ENCODE measurements around the gene SBF1. TPM values are rescaled to one million over a fixed set of nuclear protein-coding genes. Genes with fewer than 3 reads are reported as not detected.
"Not testable (repeated sequence)": the region's sequence is repeated elsewhere in the genome, so short reads cannot be mapped to it uniquely, and the experiment has no call there.

SBF1 gene
- total and polyA plus RNA-seq, 4 donors = 8.3 to 37.6 (median 16.4) TPM

- not testable (repeated sequence) for H3K9ac ChIP-seq (ENCODE audit: low read depth in 1 of 2, low read length in 2 of 2); H3K27me3 ChIP-seq (ENCODE audit: control insufficient read depth in 4 of 4, insufficient read depth in 4 of 4, low read length in 3 of 4); H3K9me3 ChIP-seq (ENCODE audit: control insufficient read depth in 4 of 4, low read length in 3 of 4); DNase-seq (ENCODE audit: low spot score); H3K4me3 ChIP-seq (ENCODE audit: low read depth in 1 of 3, low read length in 3 of 3); H3K27ac ChIP-seq (ENCODE audit: low read depth in 1 of 2, low read length in 2 of 2)
- WGBS = 65% methylated on average over 3 of the region's 4 CpGs
- H3K36me3 ChIP-seq (ENCODE audit: control insufficient read depth in 4 of 4, insufficient read depth in 3 of 4, low read depth in 1 of 4, low read length in 3 of 4) = peaks cover under 1 to 15% (median 10%) of the 10 kb centered on the region in 4 donors
- H3K4me1 ChIP-seq (ENCODE audit: control insufficient read depth in 4 of 4, insufficient read depth in 4 of 4, low read length in 3 of 4) = peaks cover 20 to 54% (median 45%) of the 10 kb centered on the region in 4 donors
Observed at GRCh38 chr22:50397371-50398060, 77.3 kb downstream of the SBF1 start.

GRCh38 chr22:50396751-50397370, 78.0 kb downstream of the SBF1 start:
- no peaks in the 10 kb centered on the region for H3K27me3 ChIP-seq (ENCODE audit: control insufficient read depth in 4 of 4, insufficient read depth in 4 of 4, low read length in 3 of 4)
- peaks cover 17 to 48% (median 42%) of the 10 kb centered on the region in 4 donors for H3K4me1 ChIP-seq (ENCODE audit: control insufficient read depth in 4 of 4, insufficient read depth in 4 of 4, low read length in 3 of 4)
- H3K9ac ChIP-seq (ENCODE audit: low read depth in 1 of 2, low read length in 2 of 2) = peak overlapping the region in 1 of 2 donors; percentile 29
- no peak overlapping the region for H3K27ac ChIP-seq (ENCODE audit: low read depth in 1 of 2, low read length in 2 of 2)
- H3K4me3 ChIP-seq (ENCODE audit: low read depth in 1 of 3, low read length in 3 of 3) = no peak overlapping the region
- TF ChIP-seq HNF4A (conservative IDR thresholded peaks at IDR 0.05) = peak; percentile 78 to 83
- no peak for TF ChIP-seq ATF3 (IDR thresholded peaks at IDR 0.05)
- no peak for TF ChIP-seq YY1 (IDR thresholded peaks at IDR 0.05)
- no peak for TF ChIP-seq EGR1 (IDR thresholded peaks at IDR 0.05; ENCODE audit: low read depth in 2 of 2)
- TF ChIP-seq RXRA (IDR thresholded peaks at IDR 0.05) = peak; percentile 32 to 73
- TF ChIP-seq SP1 (IDR thresholded peaks at IDR 0.05) = peak; percentile 70
- peak; percentile 91 for TF ChIP-seq FOXA2 (IDR thresholded peaks at IDR 0.05)
- TF ChIP-seq ZBTB33 (IDR thresholded peaks at IDR 0.05) = no peak
- no peak for TF ChIP-seq MAX (IDR thresholded peaks at IDR 0.05)
- TF ChIP-seq FOXA1 (IDR thresholded peaks at IDR 0.05) = peak; percentile 49
- no peak for TF ChIP-seq NR2F2 (IDR thresholded peaks at IDR 0.05)
- TF ChIP-seq TAF1 (conservative IDR thresholded peaks at IDR 0.05) = no peak
- peak in 1 of 2 donors; percentile 25 for TF ChIP-seq JUND (IDR thresholded peaks at IDR 0.05)
- TF ChIP-seq CTCF (IDR thresholded peaks at IDR 0.05; ENCODE audit: low read depth, low read length, missing input control) = no peak
- TF ChIP-seq HNF4G (IDR thresholded peaks at IDR 0.05) = peak; percentile 46
- no peak for TF ChIP-seq RAD21 (IDR thresholded peaks at IDR 0.05)
- TF ChIP-seq GABPA (IDR thresholded peaks at IDR 0.05 in 1 of 2, conservative IDR thresholded peaks at IDR 0.05 in 1 of 2) = no peak
- TF ChIP-seq REST (IDR thresholded peaks at IDR 0.05) = no peak
- H3K36me3 ChIP-seq (ENCODE audit: control insufficient read depth in 4 of 4, insufficient read depth in 3 of 4, low read depth in 1 of 4, low read length in 3 of 4) = peaks cover 1 to 17% (median 11%) of the 10 kb centered on the region in 4 donors
- no peaks in the 10 kb centered on the region for H3K9me3 ChIP-seq (ENCODE audit: control insufficient read depth in 4 of 4, low read length in 3 of 4)
- DNase-seq (ENCODE audit: low spot score) = no peak
- 25% methylated on average over 6 of the region's 6 CpGs for WGBS
